SU-DHL-6 (cell line): Measurements from ENCODE around the gene MGME1.

Experiments used
- H2AFZ ChIP-seq: fragments of 200-600 bp; sonication (generic); 2 replicates; pipeline ENCODE4 v1.6.1; 2014; ENCODE audit warnings: low read depth, mild to moderate bottlenecking, moderate library complexity, mixed read lengths, antibody characterized with exemption, low read length; ENCODE audit not compliant: severe bottlenecking
- H3F3A ChIP-seq: fragments of 200-600 bp; shearing (Covaris generic); 2 replicates; pipeline ENCODE4 v1.6.0; 2016; ENCODE audit warnings: antibody characterized with exemption, mild to moderate bottlenecking; ENCODE audit not compliant: insufficient read depth
- H3K27ac ChIP-seq: fragments of 200-600 bp; sonication (generic); 2 replicates; pipeline ENCODE4 v1.5.1; 2016; ENCODE audit warnings: low read depth, mild to moderate bottlenecking, low read length, moderate library complexity, mixed read lengths
- H3K27me3 ChIP-seq: fragments of 200-600 bp; sonication (generic), shearing (Covaris generic); 2 replicates; pipeline ENCODE4 v1.6.0; 2014; ENCODE audit warnings: mild to moderate bottlenecking, low read length
- H3K36me3 ChIP-seq: fragments of 200-600 bp; sonication (generic); 2 replicates; pipeline ENCODE4 v1.6.1; 2014; ENCODE audit warnings: mild to moderate bottlenecking, low read length, mixed read lengths
- H3K4me2 ChIP-seq: fragments of 300-600, 200-600 bp; shearing (Covaris generic), sonication (generic); 2 replicates; pipeline ENCODE4 v1.6.0; 2014; ENCODE audit warnings: low read length, low read depth, mild to moderate bottlenecking; ENCODE audit not compliant: poor library complexity, severe bottlenecking
- H3K4me3 ChIP-seq: fragments of 200-600 bp; sonication (generic); 2 replicates; pipeline ENCODE4 v1.5.1; 2014; ENCODE audit warnings: antibody characterized with exemption, low read length, mild to moderate bottlenecking, mixed read lengths; ENCODE audit not compliant: insufficient read depth, poor library complexity, severe bottlenecking
- H3K79me2 ChIP-seq: fragments of 200-600 bp; sonication (generic); 2 replicates; pipeline ENCODE4 v1.6.1; 2014; ENCODE audit warnings: mild to moderate bottlenecking, low read length, moderate library complexity; ENCODE audit not compliant: insufficient read depth
- H3K9ac ChIP-seq: fragments of 200-600 bp; sonication (generic); 2 replicates; pipeline ENCODE4 v1.7.0; 2014; ENCODE audit warnings: mild to moderate bottlenecking, low read length
- H3K9me2 ChIP-seq: fragments of 200-600 bp; sonication (generic); replicated peaks from 2 replicates; pipeline ENCODE4 v1.6.1; 2014; ENCODE audit warnings: low read length; ENCODE audit not compliant: insufficient read depth
- H3K9me3 ChIP-seq: fragments of 200-600 bp; sonication (generic); 2 replicates; pipeline ENCODE4 v1.6.1; 2014; ENCODE audit warnings: low read length, mixed read lengths; ENCODE audit not compliant: insufficient read depth
- H4K20me1 ChIP-seq: fragments of 200-600 bp; sonication (generic); 2 replicates; pipeline ENCODE4 v1.6.1; 2014; ENCODE audit warnings: low read depth, mild to moderate bottlenecking, antibody characterized with exemption, low read length, moderate library complexity, mixed read lengths
- EZH2phosphoT487 ChIP-seq: fragments of 200-600 bp; sonication (generic), shearing (Covaris generic); conservative IDR thresholded peaks from 2 replicates; pipeline ENCODE4 v1.6.1; 2018; ENCODE audit warnings: mild to moderate bottlenecking, antibody characterized with exemption, low read length, moderate library complexity, mixed read lengths
- TF ChIP-seq, protein P1 (sequence below): fragments of 200-600 bp; sonication (generic); IDR thresholded peaks from one replicate; pipeline ENCODE4 v1.5.1; 2017; ENCODE audit warnings: antibody characterized with exemption, mild to moderate bottlenecking, low read length, moderate library complexity; ENCODE audit not compliant: insufficient read depth, poor library complexity, severe bottlenecking

The MGME1 gene

DNA sequence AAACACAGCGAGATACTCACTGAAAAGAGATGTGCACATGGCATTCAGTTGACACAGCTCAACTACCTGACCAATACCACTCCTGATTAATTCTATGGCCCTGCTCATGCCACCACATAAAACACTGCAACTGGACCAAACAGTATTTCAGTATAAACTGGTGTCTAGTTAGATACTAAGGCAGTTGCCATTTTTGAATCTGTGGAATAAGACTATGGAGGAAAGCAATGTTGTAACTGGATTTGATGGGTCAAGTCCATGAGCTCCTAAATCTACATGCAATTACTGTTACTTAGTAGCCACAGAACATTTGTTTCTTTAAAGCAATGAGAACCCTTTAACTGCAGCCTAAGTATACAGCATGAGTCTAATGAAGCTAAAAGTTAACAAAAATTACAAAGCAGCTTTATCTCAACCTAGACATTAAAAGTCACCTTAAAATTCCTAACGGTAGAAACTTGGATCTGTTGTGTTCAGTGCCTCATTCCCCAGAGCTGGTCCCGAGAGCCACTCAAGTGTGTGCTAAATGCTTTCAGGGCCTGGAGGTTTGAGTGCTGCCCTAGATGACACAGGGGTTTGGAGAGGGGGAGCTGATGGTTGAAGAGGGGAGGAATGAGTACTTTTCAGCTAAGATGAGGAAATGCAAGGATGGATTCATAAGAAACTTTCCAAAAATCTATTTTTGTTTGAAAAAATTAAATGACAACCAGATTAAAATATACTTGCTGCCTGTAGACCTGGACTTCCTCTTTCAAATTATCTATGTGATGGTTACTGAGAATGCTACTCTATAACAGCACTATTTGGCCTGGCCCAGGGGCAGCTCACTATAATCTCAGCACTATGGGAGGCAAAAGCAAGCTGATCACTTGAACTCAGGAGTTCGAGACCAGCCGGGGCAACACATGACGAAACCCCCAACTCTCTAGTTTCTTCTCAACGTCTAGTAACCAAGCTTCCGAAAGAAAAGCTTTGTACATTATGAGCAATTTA, 15.8 kb upstream of the MGME1 start:
- no peak for TF ChIP-seq EZH2phosphoT487
- TF ChIP-seq, protein P1, sequence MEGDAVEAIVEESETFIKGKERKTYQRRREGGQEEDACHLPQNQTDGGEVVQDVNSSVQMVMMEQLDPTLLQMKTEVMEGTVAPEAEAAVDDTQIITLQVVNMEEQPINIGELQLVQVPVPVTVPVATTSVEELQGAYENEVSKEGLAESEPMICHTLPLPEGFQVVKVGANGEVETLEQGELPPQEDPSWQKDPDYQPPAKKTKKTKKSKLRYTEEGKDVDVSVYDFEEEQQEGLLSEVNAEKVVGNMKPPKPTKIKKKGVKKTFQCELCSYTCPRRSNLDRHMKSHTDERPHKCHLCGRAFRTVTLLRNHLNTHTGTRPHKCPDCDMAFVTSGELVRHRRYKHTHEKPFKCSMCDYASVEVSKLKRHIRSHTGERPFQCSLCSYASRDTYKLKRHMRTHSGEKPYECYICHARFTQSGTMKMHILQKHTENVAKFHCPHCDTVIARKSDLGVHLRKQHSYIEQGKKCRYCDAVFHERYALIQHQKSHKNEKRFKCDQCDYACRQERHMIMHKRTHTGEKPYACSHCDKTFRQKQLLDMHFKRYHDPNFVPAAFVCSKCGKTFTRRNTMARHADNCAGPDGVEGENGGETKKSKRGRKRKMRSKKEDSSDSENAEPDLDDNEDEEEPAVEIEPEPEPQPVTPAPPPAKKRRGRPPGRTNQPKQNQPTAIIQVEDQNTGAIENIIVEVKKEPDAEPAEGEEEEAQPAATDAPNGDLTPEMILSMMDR = no peak
- Histone ChIP-seq H3K36me3 (peaks cover 86% of the 10 kb centered on the region), H3K79me2 (peaks cover 84% of the 10 kb centered on the region), H3K9ac (no peak overlapping the region), H3K9me3 (no peaks in the 10 kb centered on the region), H3K27ac (no peak overlapping the region), H4K20me1 (peaks cover 77% of the 10 kb centered on the region), H3K27me3 (no peaks in the 10 kb centered on the region), H3K4me3 (no peak overlapping the region), H3K4me2 (no peak overlapping the region), H3F3A (peaks cover 62% of the 10 kb centered on the region), H3K9me2 (no peaks in the 10 kb centered on the region), H2AFZ (no peak overlapping the region)

- Histone ChIP-seq H3K27me3 (no peaks in the 10 kb centered on the region), H3K4me3 (no peak overlapping the region), H3K9ac (no peak overlapping the region), H3K9me2 (no peaks in the 10 kb centered on the region), H3K4me2 (no peak overlapping the region), H2AFZ (no peak overlapping the region), H3F3A (peaks cover 68% of the 10 kb centered on the region), H4K20me1 (peaks cover 80% of the 10 kb centered on the region), H3K27ac (no peak overlapping the region), H3K79me2 (peaks cover 88% of the 10 kb centered on the region), H3K9me3 (no peaks in the 10 kb centered on the region), H3K36me3 (peaks cover 78% of the 10 kb centered on the region)
- TF ChIP-seq, protein P1 = no peak
- TF ChIP-seq EZH2phosphoT487 = no peak
These were observed 14.9 kb upstream of the MGME1 start for GRCh38 chr20:17953935-17954334.

DNA sequence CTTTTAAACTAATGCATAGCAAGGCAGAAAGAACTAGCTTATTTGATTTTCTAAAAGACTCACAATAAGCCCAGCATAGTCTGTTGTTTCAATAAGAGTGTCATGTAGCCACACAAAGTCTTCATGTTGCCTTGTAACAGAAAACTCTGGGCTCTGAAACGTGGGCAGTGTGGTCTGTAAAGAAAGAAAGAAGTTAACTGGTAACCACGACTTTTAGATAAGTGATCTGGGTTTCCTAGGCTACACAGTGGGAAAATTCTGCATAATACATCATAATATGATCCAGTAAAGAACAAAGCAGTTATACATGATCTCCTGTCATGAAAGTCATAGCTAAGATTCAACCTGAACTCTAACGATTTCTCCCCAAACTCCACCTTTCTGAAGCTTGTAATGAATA, 13.5 kb upstream of the MGME1 start:
- H3K27me3 ChIP-seq = no peaks in the 10 kb centered on the region
- no peak overlapping the region for H3K4me3 ChIP-seq
- peaks cover 67% of the 10 kb centered on the region for H3F3A ChIP-seq
- peaks cover 65% of the 10 kb centered on the region for H3K36me3 ChIP-seq
- TF ChIP-seq EZH2phosphoT487 = no peak
- TF ChIP-seq, protein P1 = no peak
- H4K20me1 ChIP-seq = peaks cover 80% of the 10 kb centered on the region
- no peaks in the 10 kb centered on the region for H3K9me3 ChIP-seq
- no peaks in the 10 kb centered on the region for H3K9me2 ChIP-seq
- H2AFZ ChIP-seq = no peak overlapping the region
- H3K79me2 ChIP-seq = peaks cover 97% of the 10 kb centered on the region
- H3K9ac ChIP-seq = no peak overlapping the region
- no peak overlapping the region for H3K4me2 ChIP-seq
- H3K27ac ChIP-seq = peak overlapping the region; percentile 67
